Keratinocyte (primary cell): ENCODE results near the gene PRB4.

ENCODE experiments used
- CTCF ChIP-seq, 3 experiments: IDR thresholded peaks in 1 of 3; conservative IDR thresholded peaks in 1 of 3; optimal IDR thresholded peaks in 1 of 3; 2 replicates in 2 of 3; 3 replicates in 1 of 3; pipeline versions ENCODE3 to v1.5.1; 2011; ENCODE audit warnings: low read length in 3 of 3, mild to moderate bottlenecking in 3 of 3, moderate library complexity in 2 of 3, control low read depth in 1 of 3, inconsistent platforms in 1 of 3; ENCODE audit not compliant: insufficient read depth in 2 of 3; ENCODE audit errors: extremely low read depth in 1 of 3
- EZH2 ChIP-seq: IDR thresholded peaks from one replicate; pipeline ENCODE4 v1.6.1; 2012; ENCODE audit warnings: inconsistent platforms, mild to moderate bottlenecking, low read length, moderate library complexity

- TF ChIP-seq CTCF (optimal IDR thresholded peaks at IDR 0.05 in 1 of 3, IDR thresholded peaks at IDR 0.05 in 1 of 3, conservative IDR thresholded peaks at IDR 0.05 in 1 of 3; ENCODE audit: extremely low read depth in 1 of 3, insufficient read depth in 2 of 3, low read length in 3 of 3) (no peak), EZH2 (no peak)
These were observed 3.1 kb downstream of the PRB4 start for GRCh38 chr12:11307143-11307542.
